ENCODE measurements around the gene FOXD4L3. TPM values are rescaled to one million over a fixed set of nuclear protein-coding genes. Genes with fewer than 3 reads are reported as not detected.
"Not testable (repeated sequence)": the region's sequence is repeated elsewhere in the genome, so short reads cannot be mapped to it uniquely, and the experiment has no call there.

FOXD4L3 gene
- not detected in 2 replicates for total RNA-seq (2014; rRNA removed; shearing (Covaris generic))
- polyA plus RNA-seq (2015; cell fraction: cytosol; rRNA removed) = not detected in 2 replicates
- polyA plus RNA-seq (2015; cell fraction: nucleus; rRNA removed) = not detected in 2 replicates

DNA sequence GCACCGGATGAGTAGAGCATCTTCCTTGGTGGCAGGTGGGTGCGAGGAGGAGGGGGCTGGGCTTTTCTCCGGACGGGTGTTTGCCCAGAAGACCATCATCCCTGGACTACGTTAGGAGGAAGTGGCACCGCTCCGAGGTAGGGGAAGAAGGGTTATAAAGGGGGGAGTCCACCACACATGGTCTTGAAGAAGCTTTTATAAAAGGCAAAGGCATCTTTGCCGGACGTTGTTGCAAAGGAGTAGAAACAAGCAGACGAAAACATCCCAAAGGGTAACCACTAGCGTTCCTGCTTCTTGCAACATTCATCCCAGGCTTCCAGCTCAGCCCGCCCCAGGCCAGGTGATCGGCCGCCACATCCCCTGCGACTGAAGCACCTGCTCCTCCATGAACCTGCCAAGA lies at the start of gene FOXD4L3:
TSS of gene FOXD4L3 (plus strand) at position 301 of the 400 bp plus-strand sequence. CDS start at position 386, 85 bp downstream.
- in situ Hi-C loops (cut with HindIII; ENCODE audit: low pct_unique_long_range_greater_than_20kb, low sequenced_read_pairs) = not testable (repeated sequence)

DNA sequence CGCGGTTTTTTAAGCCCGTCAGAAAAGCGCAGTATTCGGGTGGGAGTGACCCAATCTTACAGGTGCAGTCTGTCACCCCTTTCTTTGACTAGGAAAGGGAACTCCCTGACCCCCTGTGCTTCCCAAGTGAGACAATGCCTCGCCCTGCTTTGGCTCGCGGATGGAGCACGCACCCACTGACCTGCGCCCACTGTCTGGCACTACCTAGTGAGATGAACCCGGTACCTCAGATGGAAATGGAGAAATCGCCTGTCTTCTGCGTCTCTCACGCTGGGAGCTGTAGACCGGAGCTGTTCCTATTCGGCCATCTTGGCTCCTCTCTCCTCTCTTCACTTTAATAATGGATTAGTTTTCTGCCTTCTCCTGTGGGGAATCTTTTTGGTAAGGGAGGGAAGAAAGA lies 21.6 kb upstream of the FOXD4L3 start:
- in situ Hi-C loops (cut with HindIII; ENCODE audit: low pct_unique_long_range_greater_than_20kb, low sequenced_read_pairs); DNase-seq (ENCODE audit: low read depth, low spot score): not testable (repeated sequence)

More for the DNA sequence above, at the start of gene FOXD4L3:
- DNase-seq (ENCODE audit: low read depth, low spot score) = not testable (repeated sequence)

- in situ Hi-C loops (cut with HindIII; ENCODE audit: low pct_unique_long_range_greater_than_20kb, low sequenced_read_pairs); DNase-seq (ENCODE audit: low read depth, low spot score): not testable (repeated sequence)
Measured at GRCh38 chr9:68303771-68304170, 1.1 kb downstream of the FOXD4L3 start.

- in situ Hi-C loops (cut with HindIII; ENCODE audit: low pct_unique_long_range_greater_than_20kb, low sequenced_read_pairs); DNase-seq (ENCODE audit: low read depth, low spot score): not testable (repeated sequence)
Measured at GRCh38 chr9:68304212-68304611, 1.5 kb downstream of the FOXD4L3 start.

DNA sequence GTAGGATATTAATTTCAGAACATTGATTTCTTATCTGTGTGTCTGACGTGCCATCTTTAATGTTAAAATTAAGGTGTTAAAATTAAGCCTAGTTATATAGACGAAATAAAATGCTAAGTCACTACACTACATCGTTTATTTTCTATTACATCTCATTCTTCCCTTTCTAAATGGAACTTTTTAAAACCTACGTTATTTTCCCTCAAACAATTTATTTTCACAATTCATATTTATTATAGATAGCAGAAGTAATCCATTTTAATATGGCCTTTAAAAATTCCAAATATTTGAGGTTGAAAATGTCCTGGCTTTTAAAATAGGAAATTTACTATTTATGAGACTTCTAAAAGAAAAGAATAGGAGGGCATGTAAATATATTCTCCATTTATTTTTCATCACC lies 2.1 kb downstream of the FOXD4L3 start:
- in situ Hi-C loops (cut with HindIII; ENCODE audit: low pct_unique_long_range_greater_than_20kb, low sequenced_read_pairs); DNase-seq (ENCODE audit: low read depth, low spot score): not testable (repeated sequence)

- in situ Hi-C loops (cut with HindIII; ENCODE audit: low pct_unique_long_range_greater_than_20kb, low sequenced_read_pairs) = not testable (repeated sequence)
Measured at GRCh38 chr9:68305680-68306285, 3.1 kb downstream of the FOXD4L3 start.

GRCh38 chr9:68306391-68306964 lies 3.8 kb downstream of the FOXD4L3 start:
- in situ Hi-C loops (cut with HindIII; ENCODE audit: low pct_unique_long_range_greater_than_20kb, low sequenced_read_pairs) = not testable (repeated sequence)

More at GRCh38 chr9:68305680-68306285, 3.1 kb downstream of the FOXD4L3 start:
- not testable (repeated sequence) for DNase-seq (ENCODE audit: low read depth, low spot score)

DNA sequence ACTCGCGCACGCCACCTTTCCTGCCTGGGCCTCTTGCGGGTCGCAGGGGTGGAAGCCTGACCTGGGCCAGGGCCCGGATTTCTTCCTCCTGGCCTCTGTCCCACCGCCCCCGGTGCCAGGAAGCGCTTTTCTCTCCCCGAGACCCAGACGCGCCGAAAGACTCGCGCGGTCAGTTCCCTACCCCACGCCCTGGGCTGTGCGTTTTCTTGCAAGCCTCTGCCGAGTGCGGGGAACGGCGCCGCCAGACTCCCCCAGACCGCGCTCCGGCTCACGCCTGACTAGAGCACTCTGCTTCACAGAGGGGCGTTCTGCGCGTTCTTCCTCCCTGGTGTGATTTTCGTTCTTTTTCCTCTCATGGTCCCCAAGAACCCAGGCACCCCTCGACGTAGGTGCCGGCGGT lies 4.5 kb downstream of the FOXD4L3 start:
- in situ Hi-C loops (cut with HindIII; ENCODE audit: low pct_unique_long_range_greater_than_20kb, low sequenced_read_pairs); DNase-seq (ENCODE audit: low read depth, low spot score): not testable (repeated sequence)

More at GRCh38 chr9:68306391-68306964, 3.8 kb downstream of the FOXD4L3 start:
- not testable (repeated sequence) for DNase-seq (ENCODE audit: low read depth, low spot score)

- in situ Hi-C loops (cut with HindIII; ENCODE audit: low pct_unique_long_range_greater_than_20kb, low sequenced_read_pairs); DNase-seq (ENCODE audit: low read depth, low spot score): not testable (repeated sequence)
Measured at GRCh38 chr9:68307654-68308053, 5.0 kb downstream of the FOXD4L3 start.

GRCh38 chr9:68311208-68311607 lies 8.5 kb downstream of the FOXD4L3 start:
- DNase-seq (ENCODE audit: low read depth, low spot score); in situ Hi-C loops (cut with HindIII; ENCODE audit: low pct_unique_long_range_greater_than_20kb, low sequenced_read_pairs): not testable (repeated sequence)

DNA sequence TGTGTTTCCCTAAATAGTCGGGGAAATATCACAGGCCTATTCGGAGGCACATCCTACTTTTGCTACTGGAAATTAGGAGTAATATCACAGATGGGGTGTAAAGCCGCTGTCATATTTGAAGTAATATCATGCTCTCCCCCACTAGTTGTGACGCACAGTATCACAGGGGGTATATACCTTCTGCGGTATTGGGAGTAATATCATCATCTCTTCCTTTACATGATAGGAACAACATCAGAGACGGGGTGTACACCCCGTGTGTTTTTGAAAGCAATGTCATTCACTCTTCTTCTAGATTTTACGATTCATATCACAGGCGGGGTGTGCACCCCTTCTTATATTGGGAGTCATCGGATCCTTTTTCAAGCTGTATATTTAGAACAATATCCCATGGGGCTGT lies 15.5 kb downstream of the FOXD4L3 start:
- in situ Hi-C loops (cut with HindIII; ENCODE audit: low pct_unique_long_range_greater_than_20kb, low sequenced_read_pairs) = not testable (repeated sequence)

GRCh38 chr9:68323749-68324148 lies 21.1 kb downstream of the FOXD4L3 start:
- in situ Hi-C loops (cut with HindIII; ENCODE audit: low pct_unique_long_range_greater_than_20kb, low sequenced_read_pairs); DNase-seq (ENCODE audit: low read depth, low spot score): not testable (repeated sequence)

More for the DNA sequence above, 15.5 kb downstream of the FOXD4L3 start:
- not testable (repeated sequence) for DNase-seq (ENCODE audit: low read depth, low spot score)

- in situ Hi-C loops (cut with HindIII; ENCODE audit: low pct_unique_long_range_greater_than_20kb, low sequenced_read_pairs) = not testable (repeated sequence)
Measured at GRCh38 chr9:68324518-68324917, 21.9 kb downstream of the FOXD4L3 start.

GRCh38 chr9:68329106-68329505 lies 26.4 kb downstream of the FOXD4L3 start:
- DNase-seq (ENCODE audit: low read depth, low spot score); in situ Hi-C loops (cut with HindIII; ENCODE audit: low pct_unique_long_range_greater_than_20kb, low sequenced_read_pairs): not testable (repeated sequence)

More at GRCh38 chr9:68324518-68324917, 21.9 kb downstream of the FOXD4L3 start:
- DNase-seq (ENCODE audit: low read depth, low spot score) = not testable (repeated sequence)

GRCh38 chr9:68330531-68331173 lies 28.0 kb downstream of the FOXD4L3 start:
- in situ Hi-C loops (cut with HindIII; ENCODE audit: low pct_unique_long_range_greater_than_20kb, low sequenced_read_pairs) = not testable (repeated sequence)

GRCh38 chr9:68332122-68332521 lies 29.5 kb downstream of the FOXD4L3 start:
- in situ Hi-C loops (cut with HindIII; ENCODE audit: low pct_unique_long_range_greater_than_20kb, low sequenced_read_pairs) = not testable (repeated sequence)

More at GRCh38 chr9:68330531-68331173, 28.0 kb downstream of the FOXD4L3 start:
- not testable (repeated sequence) for DNase-seq (ENCODE audit: low read depth, low spot score)

DNA sequence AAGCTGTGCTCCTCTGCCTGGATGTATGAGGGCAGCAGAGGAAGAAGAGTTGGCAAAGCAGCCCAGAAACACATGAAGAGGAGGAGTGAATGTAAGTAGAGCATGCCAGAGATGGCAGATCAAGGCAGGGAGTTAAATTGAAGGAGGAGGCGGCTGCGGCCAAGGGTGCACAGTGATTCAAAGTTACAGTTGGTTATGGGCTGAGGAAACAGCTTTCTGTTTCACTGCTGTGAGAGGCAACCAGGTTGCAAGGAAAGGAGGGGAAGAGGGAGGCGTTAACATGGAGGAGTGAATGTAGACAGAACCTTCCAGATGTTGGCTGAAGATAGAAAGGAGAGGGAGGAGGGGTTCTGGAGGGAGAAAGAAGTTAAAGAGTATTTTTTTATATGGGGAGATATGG lies 33.3 kb downstream of the FOXD4L3 start:
- in situ Hi-C loops (cut with HindIII; ENCODE audit: low pct_unique_long_range_greater_than_20kb, low sequenced_read_pairs) = not testable (repeated sequence)

More at GRCh38 chr9:68332122-68332521, 29.5 kb downstream of the FOXD4L3 start:
- DNase-seq (ENCODE audit: low read depth, low spot score) = not testable (repeated sequence)

More for the DNA sequence above, 33.3 kb downstream of the FOXD4L3 start:
- not testable (repeated sequence) for DNase-seq (ENCODE audit: low read depth, low spot score)
